HFF-Myc (cell line): ENCODE data around the gene MTMR2.

ENCODE experiments used
- DNase-seq: peaks from one replicate; pipeline ENCODE4 v3.0.0-alpha.2; 2011; ENCODE audit warnings: low read depth; ENCODE audit errors: extremely low read depth
- H3K4me3 ChIP-seq: replicated peaks from 2 replicates; pipeline ENCODE4 v1.5.1; 2011; ENCODE audit warnings: low read depth, mild to moderate bottlenecking, control low read depth, low read length
- CTCF ChIP-seq: IDR thresholded peaks from 2 replicates; pipeline ENCODE4 v1.5.1; 2012; ENCODE audit warnings: mild to moderate bottlenecking, low read depth, low read length, control low read depth; ENCODE audit errors: missing control alignments

MTMR2 gene

GRCh38 chr11:95790123-95790932 is 133.6 kb downstream of the MTMR2 start, which contains the start of gene CEP57:
TSS of gene CEP57 (plus strand) at chr11:95790498. CDS start at chr11:95790699, 201 bp downstream.
- H3K4me3 ChIP-seq: peak within 1 kb of the TSS; percentile 94
- DNase-seq: peak; percentile 94
- TF ChIP-seq CTCF: no peak

GRCh38 chr11:95789506-95790122 is 134.3 kb downstream of the MTMR2 start, which contains the start of gene FAM76B:
TSS of gene FAM76B (minus strand) at chr11:95789782. CDS start at chr11:95789478, 304 bp downstream.
- peak; percentile 98 for DNase-seq
- peak within 1 kb of the TSS; percentile 94 for H3K4me3 ChIP-seq
- no peak for TF ChIP-seq CTCF

GRCh38 chr11:95788921-95789505 is 134.9 kb downstream of the MTMR2 start:
- TF ChIP-seq CTCF: peak; percentile 28
- DNase-seq: peak; percentile 29
- H3K4me3 ChIP-seq: peak overlapping the region; percentile 94
